ENCODE measurements around the gene NRK.
"Not testable (repeated sequence)": the region's sequence is repeated elsewhere in the genome, so short reads cannot be mapped to it uniquely, and the experiment has no call there.

The NRK gene

GRCh38 chrX:105822138-105823091, at the start of gene NRK:
NRK (plus strand) TSS chrX:105822539; CDS start chrX:105822846, 307 bp downstream.
- Histone ChIP-seq H3K4me1 (ENCODE audit: control insufficient read depth, insufficient read depth, low read length) (peaks cover 15% of the 10 kb centered on the region), H3K9ac (ENCODE audit: low read length) (peak within 1 kb of the TSS; percentile 66), H3K27me3 (ENCODE audit: control insufficient read depth, insufficient read depth, low read length) (peaks cover 53% of the 10 kb centered on the region), H3K4me3 (ENCODE audit: low read depth, low read length) (peak within 1 kb of the TSS; percentile 57), H3K9me3 (ENCODE audit: control insufficient read depth, insufficient read depth, low read depth, low read length) (no peaks in the 10 kb centered on the region), H3K27ac (ENCODE audit: low read depth, low read length) (no peak within 1 kb of the TSS; the same call in 1 of the 2 replicates), H3K36me3 (ENCODE audit: control insufficient read depth, insufficient read depth, low read length) (no peaks in the 10 kb centered on the region)

- Histone ChIP-seq H3K27me3 (ENCODE audit: control insufficient read depth, insufficient read depth, low read length) (peaks cover 6% of the 10 kb centered on the region; the same call in 1 of the 2 replicates), H3K4me1 (ENCODE audit: control insufficient read depth, insufficient read depth, low read length) (no peaks in the 10 kb centered on the region), H3K27ac (ENCODE audit: low read depth, low read length) (no peak overlapping the region), H3K9me3 (ENCODE audit: control insufficient read depth, insufficient read depth, low read depth, low read length) (no peaks in the 10 kb centered on the region), H3K4me3 (ENCODE audit: low read depth, low read length) (no peak overlapping the region), H3K36me3 (ENCODE audit: control insufficient read depth, insufficient read depth, low read length) (no peaks in the 10 kb centered on the region), H3K9ac (ENCODE audit: low read length) (no peak overlapping the region)
Measured at GRCh38 chrX:105773801-105774200, 48.5 kb upstream of the NRK start.

GRCh38 chrX:105775679-105776078, 46.7 kb upstream of the NRK start:
- H3K9ac ChIP-seq (ENCODE audit: low read length): no peak overlapping the region

GRCh38 chrX:105781804-105782203, 40.5 kb upstream of the NRK start:
- no peak overlapping the region for H3K4me3 ChIP-seq (ENCODE audit: low read depth, low read length)
- H3K9me3 ChIP-seq (ENCODE audit: control insufficient read depth, insufficient read depth, low read depth, low read length): no peaks in the 10 kb centered on the region
- no peaks in the 10 kb centered on the region for H3K36me3 ChIP-seq (ENCODE audit: control insufficient read depth, insufficient read depth, low read length)
- no peak overlapping the region for H3K9ac ChIP-seq (ENCODE audit: low read length)
- no peaks in the 10 kb centered on the region for H3K4me1 ChIP-seq (ENCODE audit: control insufficient read depth, insufficient read depth, low read length)
- H3K27ac ChIP-seq (ENCODE audit: low read depth, low read length): no peak overlapping the region
- H3K27me3 ChIP-seq (ENCODE audit: control insufficient read depth, insufficient read depth, low read length): no peaks in the 10 kb centered on the region; the same call in 1 of the 2 replicates

More at GRCh38 chrX:105775679-105776078, 46.7 kb upstream of the NRK start:
- Histone ChIP-seq H3K9me3 (ENCODE audit: control insufficient read depth, insufficient read depth, low read depth, low read length) (no peaks in the 10 kb centered on the region), H3K27ac (ENCODE audit: low read depth, low read length) (no peak overlapping the region), H3K4me1 (ENCODE audit: control insufficient read depth, insufficient read depth, low read length) (no peaks in the 10 kb centered on the region), H3K4me3 (ENCODE audit: low read depth, low read length) (no peak overlapping the region), H3K36me3 (ENCODE audit: control insufficient read depth, insufficient read depth, low read length) (no peaks in the 10 kb centered on the region), H3K27me3 (ENCODE audit: control insufficient read depth, insufficient read depth, low read length) (peaks cover 6% of the 10 kb centered on the region; the same call in 1 of the 2 replicates)

GRCh38 chrX:105796877-105797276, 25.5 kb upstream of the NRK start:
- not testable (repeated sequence) for H3K27me3 ChIP-seq (ENCODE audit: control insufficient read depth, insufficient read depth, low read length); H3K4me1 ChIP-seq (ENCODE audit: control insufficient read depth, insufficient read depth, low read length); H3K9me3 ChIP-seq (ENCODE audit: control insufficient read depth, insufficient read depth, low read depth, low read length); H3K36me3 ChIP-seq (ENCODE audit: control insufficient read depth, insufficient read depth, low read length)
- peak overlapping the region; percentile 77 for H3K4me3 ChIP-seq (ENCODE audit: low read depth, low read length)
- peak overlapping the region; percentile 74 for H3K27ac ChIP-seq (ENCODE audit: low read depth, low read length)
- H3K9ac ChIP-seq (ENCODE audit: low read length): peak overlapping the region; percentile 79

- Histone ChIP-seq H3K4me1 (ENCODE audit: control insufficient read depth, insufficient read depth, low read length) (no peaks in the 10 kb centered on the region), H3K27ac (ENCODE audit: low read depth, low read length) (no peak overlapping the region), H3K4me3 (ENCODE audit: low read depth, low read length) (no peak overlapping the region)
Measured at GRCh38 chrX:105803891-105804290, 18.4 kb upstream of the NRK start.

GRCh38 chrX:105805655-105806054, 16.7 kb upstream of the NRK start:
- not testable (repeated sequence) for H3K27ac ChIP-seq (ENCODE audit: low read depth, low read length); H3K4me3 ChIP-seq (ENCODE audit: low read depth, low read length); H3K4me1 ChIP-seq (ENCODE audit: control insufficient read depth, insufficient read depth, low read length); H3K36me3 ChIP-seq (ENCODE audit: control insufficient read depth, insufficient read depth, low read length); H3K9me3 ChIP-seq (ENCODE audit: control insufficient read depth, insufficient read depth, low read depth, low read length); H3K27me3 ChIP-seq (ENCODE audit: control insufficient read depth, insufficient read depth, low read length); H3K9ac ChIP-seq (ENCODE audit: low read length)

More at GRCh38 chrX:105803891-105804290, 18.4 kb upstream of the NRK start:
- Histone ChIP-seq H3K9ac (ENCODE audit: low read length) (no peak overlapping the region), H3K36me3 (ENCODE audit: control insufficient read depth, insufficient read depth, low read length) (no peaks in the 10 kb centered on the region), H3K27me3 (ENCODE audit: control insufficient read depth, insufficient read depth, low read length) (no peaks in the 10 kb centered on the region; the same call in 1 of the 2 replicates), H3K9me3 (ENCODE audit: control insufficient read depth, insufficient read depth, low read depth, low read length) (0 out of 2 replicates have a peak, but pooled peaks cover 2% of the 10 kb centered on the region)

- H3K27me3 ChIP-seq (ENCODE audit: control insufficient read depth, insufficient read depth, low read length): peaks cover 22% of the 10 kb centered on the region
- H3K9ac ChIP-seq (ENCODE audit: low read length): no peak overlapping the region
- no peak overlapping the region for H3K4me3 ChIP-seq (ENCODE audit: low read depth, low read length)
- H3K36me3 ChIP-seq (ENCODE audit: control insufficient read depth, insufficient read depth, low read length): no peaks in the 10 kb centered on the region
- H3K4me1 ChIP-seq (ENCODE audit: control insufficient read depth, insufficient read depth, low read length): peaks cover 24% of the 10 kb centered on the region
- H3K9me3 ChIP-seq (ENCODE audit: control insufficient read depth, insufficient read depth, low read depth, low read length): no peaks in the 10 kb centered on the region
- H3K27ac ChIP-seq (ENCODE audit: low read depth, low read length): no peak overlapping the region
Measured at GRCh38 chrX:105816517-105816916, 5.8 kb upstream of the NRK start.

GRCh38 chrX:105820247-105820646, 2.1 kb upstream of the NRK start:
- Histone ChIP-seq H3K36me3 (ENCODE audit: control insufficient read depth, insufficient read depth, low read length) (no peaks in the 10 kb centered on the region), H3K4me1 (ENCODE audit: control insufficient read depth, insufficient read depth, low read length) (peaks cover 16% of the 10 kb centered on the region), H3K27ac (ENCODE audit: low read depth, low read length) (no peak overlapping the region; the same call in 1 of the 2 replicates), H3K9me3 (ENCODE audit: control insufficient read depth, insufficient read depth, low read depth, low read length) (no peaks in the 10 kb centered on the region), H3K4me3 (ENCODE audit: low read depth, low read length) (peak overlapping the region; percentile 57; the same call in 1 of the 2 replicates), H3K27me3 (ENCODE audit: control insufficient read depth, insufficient read depth, low read length) (peaks cover 50% of the 10 kb centered on the region), H3K9ac (ENCODE audit: low read length) (no peak overlapping the region)

- H3K4me3 ChIP-seq (ENCODE audit: low read depth, low read length): peak overlapping the region; percentile 57
- H3K9ac ChIP-seq (ENCODE audit: low read length): peak overlapping the region; percentile 66
- H3K27me3 ChIP-seq (ENCODE audit: control insufficient read depth, insufficient read depth, low read length): peaks cover 50% of the 10 kb centered on the region
- H3K4me1 ChIP-seq (ENCODE audit: control insufficient read depth, insufficient read depth, low read length): peaks cover 15% of the 10 kb centered on the region
- H3K27ac ChIP-seq (ENCODE audit: low read depth, low read length): no peak overlapping the region; the same call in 1 of the 2 replicates
- H3K36me3 ChIP-seq (ENCODE audit: control insufficient read depth, insufficient read depth, low read length): no peaks in the 10 kb centered on the region
- no peaks in the 10 kb centered on the region for H3K9me3 ChIP-seq (ENCODE audit: control insufficient read depth, insufficient read depth, low read depth, low read length)
Measured at GRCh38 chrX:105821471-105822121, 743 bp upstream of the NRK start.

GRCh38 chrX:105823092-105823455, 735 bp downstream of the NRK start:
- Histone ChIP-seq H3K9ac (ENCODE audit: low read length) (peak overlapping the region; percentile 63), H3K27ac (ENCODE audit: low read depth, low read length) (no peak overlapping the region), H3K4me1 (ENCODE audit: control insufficient read depth, insufficient read depth, low read length) (peaks cover 15% of the 10 kb centered on the region), H3K4me3 (ENCODE audit: low read depth, low read length) (peak overlapping the region; percentile 57), H3K9me3 (ENCODE audit: control insufficient read depth, insufficient read depth, low read depth, low read length) (no peaks in the 10 kb centered on the region), H3K36me3 (ENCODE audit: control insufficient read depth, insufficient read depth, low read length) (no peaks in the 10 kb centered on the region), H3K27me3 (ENCODE audit: control insufficient read depth, insufficient read depth, low read length) (peaks cover 53% of the 10 kb centered on the region)

Measured in HUES6 (cell line).